Activated T-cell treated with anti-CD3 and anti-CD28 coated beads for 1 hour (primary cell): ENCODE measurements around the gene RPS29.

ENCODE experiments used
- DNase-seq: peaks from one replicate; pipeline ENCODE4 v3.0.0-alpha.2; 2020; ENCODE audit warnings: low read depth

Gene RPS29

GRCh38 chr14:49550286-49551184 lies 35.6 kb downstream of the RPS29 start:
- DNase-seq: no peak

- no peak for DNase-seq
Measured at GRCh38 chr14:49549881-49550280, 36.3 kb downstream of the RPS29 start.

- no peak for DNase-seq
Measured at GRCh38 chr14:49549446-49549845, 36.7 kb downstream of the RPS29 start.

- DNase-seq: no peak
Measured at GRCh38 chr14:49546766-49547165, 39.4 kb downstream of the RPS29 start.

- no peak for DNase-seq
Measured at GRCh38 chr14:49545716-49546115, 40.5 kb downstream of the RPS29 start.

- no peak for DNase-seq
Measured at GRCh38 chr14:49545071-49545470, 41.1 kb downstream of the RPS29 start.

- DNase-seq: no peak
Measured at GRCh38 chr14:49541049-49541448, 45.1 kb downstream of the RPS29 start.

- DNase-seq: no peak
Measured at GRCh38 chr14:49538852-49539251, 47.3 kb downstream of the RPS29 start.
